Activated CD8-positive, alpha-beta memory T cell treated with anti-CD3 and anti-CD28 coated beads, Interleukin-2, amount 50 U/mL, for 48 hours (primary cell): ENCODE data around the gene UNC79.

Source experiments
- DNase-seq: peaks from one replicate; pipeline ENCODE4 v3.0.0-alpha.2; 2020

UNC79 gene

GRCh38 chr14:93733231-93733630 is 302.5 kb downstream of the UNC79 start:
- no peak for DNase-seq

- no peak for DNase-seq
These were observed 302.9 kb downstream of the UNC79 start for GRCh38 chr14:93733631-93734030.

GRCh38 chr14:93734086-93734822 is 303.5 kb downstream of the UNC79 start:
- DNase-seq, result no peak

GRCh38 chr14:93735206-93735605 is 304.5 kb downstream of the UNC79 start:
- DNase-seq, result no peak

GRCh38 chr14:93736378-93737014 is 305.8 kb downstream of the UNC79 start:
- DNase-seq, result no peak

- no peak for DNase-seq
These were observed 306.9 kb downstream of the UNC79 start for GRCh38 chr14:93737634-93738033.

- DNase-seq, result no peak
These were observed 311.0 kb downstream of the UNC79 start for GRCh38 chr14:93741556-93742230.

- no peak for DNase-seq
These were observed 312.0 kb downstream of the UNC79 start for GRCh38 chr14:93742761-93743160.

GRCh38 chr14:93743270-93744060 is 312.7 kb downstream of the UNC79 start:
- DNase-seq, result no peak

- DNase-seq, result no peak
These were observed 313.4 kb downstream of the UNC79 start for GRCh38 chr14:93744176-93744575.

GRCh38 chr14:93744876-93745275 is 314.1 kb downstream of the UNC79 start:
- no peak for DNase-seq

GRCh38 chr14:93745603-93746273 is 315.0 kb downstream of the UNC79 start:
- DNase-seq, result no peak

GRCh38 chr14:93747102-93747501 is 316.4 kb downstream of the UNC79 start:
- DNase-seq, result no peak

GRCh38 chr14:93747560-93747959 is 316.8 kb downstream of the UNC79 start:
- no peak for DNase-seq

- DNase-seq, result no peak
These were observed 317.7 kb downstream of the UNC79 start for GRCh38 chr14:93748208-93749075.

GRCh38 chr14:93749076-93749420 is 318.3 kb downstream of the UNC79 start:
- no peak for DNase-seq

- DNase-seq, result no peak
These were observed 321.4 kb downstream of the UNC79 start for GRCh38 chr14:93751946-93752655.

- DNase-seq, result no peak
These were observed 322.3 kb downstream of the UNC79 start for GRCh38 chr14:93752980-93753561.

GRCh38 chr14:93753647-93754046 is 322.9 kb downstream of the UNC79 start:
- DNase-seq, result no peak

- DNase-seq, result no peak
These were observed 326.5 kb downstream of the UNC79 start for GRCh38 chr14:93757206-93757605.
